Adrenal gland (tissue), 5 donors: ENCODE data around the gene ADAMTS16.

ENCODE experiments used
- POLR2A ChIP-seq, 2 donors: fragments of 450-650 bp; IDR thresholded peaks; one replicate each; pipeline ENCODE4 v1.6.1; 2017; ENCODE audit warnings: antibody characterized with exemption in 2 of 2, mild to moderate bottlenecking in 2 of 2, moderate library complexity in 1 of 2
- TF ChIP-seq, protein P1 (sequence below), 6 experiments: fragments of 450-650 bp in 4 of 6; fragments of 200-600 bp in 2 of 6; sonication (generic) in 1 of 6; IDR thresholded peaks; 1 replicate in 5 of 6; 2 replicates in 1 of 6; pipeline versions ENCODE4 v1.5.1 to v1.8.0; 2016 to 2021; ENCODE audit warnings: antibody characterized with exemption in 6 of 6, mild to moderate bottlenecking in 2 of 6, moderate library complexity in 1 of 6
- donor health status: DM: no; HTN: no; CAD: no.

DNA sequence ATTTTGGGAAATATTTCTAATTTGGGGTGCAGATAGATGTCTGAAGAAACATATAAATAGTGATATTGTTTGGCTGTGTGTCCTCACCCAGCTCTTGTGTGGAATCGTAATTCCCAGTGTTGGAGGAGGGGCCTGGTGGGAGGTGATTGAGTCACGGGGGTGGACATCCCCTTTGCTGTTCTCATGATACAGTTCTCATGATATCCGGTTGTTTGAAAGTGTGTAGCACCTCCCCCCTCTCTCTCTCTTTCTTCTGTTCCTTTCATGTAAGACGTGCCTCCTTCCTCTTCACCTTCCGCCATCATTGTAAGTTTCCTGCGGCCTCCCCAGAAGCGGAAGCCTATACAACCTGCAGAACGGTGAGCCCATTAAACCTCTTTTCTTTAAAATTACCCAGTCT lies 11.4 kb upstream of the ADAMTS16 start:
- TF ChIP-seq POLR2A (IDR thresholded peaks at IDR 0.05): no peak
- TF ChIP-seq, protein P1, sequence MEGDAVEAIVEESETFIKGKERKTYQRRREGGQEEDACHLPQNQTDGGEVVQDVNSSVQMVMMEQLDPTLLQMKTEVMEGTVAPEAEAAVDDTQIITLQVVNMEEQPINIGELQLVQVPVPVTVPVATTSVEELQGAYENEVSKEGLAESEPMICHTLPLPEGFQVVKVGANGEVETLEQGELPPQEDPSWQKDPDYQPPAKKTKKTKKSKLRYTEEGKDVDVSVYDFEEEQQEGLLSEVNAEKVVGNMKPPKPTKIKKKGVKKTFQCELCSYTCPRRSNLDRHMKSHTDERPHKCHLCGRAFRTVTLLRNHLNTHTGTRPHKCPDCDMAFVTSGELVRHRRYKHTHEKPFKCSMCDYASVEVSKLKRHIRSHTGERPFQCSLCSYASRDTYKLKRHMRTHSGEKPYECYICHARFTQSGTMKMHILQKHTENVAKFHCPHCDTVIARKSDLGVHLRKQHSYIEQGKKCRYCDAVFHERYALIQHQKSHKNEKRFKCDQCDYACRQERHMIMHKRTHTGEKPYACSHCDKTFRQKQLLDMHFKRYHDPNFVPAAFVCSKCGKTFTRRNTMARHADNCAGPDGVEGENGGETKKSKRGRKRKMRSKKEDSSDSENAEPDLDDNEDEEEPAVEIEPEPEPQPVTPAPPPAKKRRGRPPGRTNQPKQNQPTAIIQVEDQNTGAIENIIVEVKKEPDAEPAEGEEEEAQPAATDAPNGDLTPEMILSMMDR (IDR thresholded peaks at IDR 0.05): no peak
